HEK293 (cell line): Measurements from ENCODE around the gene SLC44A1.

Source experiments
- CTCF ChIA-PET: fragments of 350-600 bp; formaldehyde crosslinking; extraction: SDS; loops from one replicate; lab custom pipeline; 2021; ENCODE audit warnings: antibody characterized with exemption; lab: Yijun Ruan, JAX
- POLR2A ChIA-PET: fragments of 300-600 bp; formaldehyde crosslinking; extraction: SDS; loops from one replicate; lab custom pipeline; 2020; ENCODE audit warnings: antibody characterized with exemption, inconsistent platforms; lab: Yijun Ruan, JAX
- H3K27ac ChIP-seq: fragments of 200-500 bp; sonication (Bioruptor generic); 2 replicates; pipeline ENCODE4 v1.5.1; 2014; ENCODE audit warnings: low read depth, low read length, control low read depth, inconsistent platforms; ENCODE audit errors: extremely low read depth
- H3K36me3 ChIP-seq, 2 experiments: fragments of 200-500 bp in 1 of 2; sonication (Bioruptor generic) in 1 of 2; 1 replicate in 1 of 2; 2 replicates in 1 of 2; pipeline ENCODE4 v1.5.1; 2014 to 2017; ENCODE audit warnings: inconsistent platforms in 2 of 2, low read length in 2 of 2; ENCODE audit not compliant: control insufficient read depth in 2 of 2, insufficient read depth in 1 of 2
- H3K4me1 ChIP-seq: fragments of 200-500 bp; sonication (Bioruptor generic); 2 replicates; pipeline ENCODE4 v1.5.1; 2014; ENCODE audit warnings: mild to moderate bottlenecking, low read length, inconsistent platforms; ENCODE audit not compliant: control insufficient read depth, insufficient read depth
- H3K4me3 ChIP-seq: 2 replicates; pipeline ENCODE4 v1.5.1; 2011; ENCODE audit warnings: low read depth, mild to moderate bottlenecking, control low read depth, low read length, moderate library complexity
- H3K9me3 ChIP-seq: fragments of 200-500 bp; sonication (Bioruptor generic); 2 replicates; pipeline ENCODE4 v1.5.1; 2014; ENCODE audit warnings: low read depth, low read length, inconsistent platforms; ENCODE audit not compliant: control insufficient read depth, insufficient read depth
- GLIS1 ChIP-seq: fragments of 450-650 bp; formaldehyde crosslinking; IDR thresholded peaks from 2 replicates; pipeline ENCODE4 v1.5.1; 2016; ENCODE audit warnings: missing biosample characterization, missing genetic modification characterization
- RBAK ChIP-seq: fragments of 450-650 bp; formaldehyde crosslinking; IDR thresholded peaks from 2 replicates; pipeline ENCODE4 v1.5.1; 2016; ENCODE audit warnings: missing biosample characterization, missing genetic modification characterization
- SETDB1 ChIP-seq: IDR thresholded peaks from one replicate; pipeline ENCODE4 v1.6.1; 2017; ENCODE audit warnings: mild to moderate bottlenecking, low read length, moderate library complexity, mixed read lengths; ENCODE audit not compliant: insufficient read length
- SP7 ChIP-seq: fragments of 450-650 bp; formaldehyde crosslinking; IDR thresholded peaks from 2 replicates; pipeline ENCODE4 v1.5.1; 2016; ENCODE audit warnings: missing biosample characterization, missing genetic modification characterization
- WT1 ChIP-seq: fragments of 450-650 bp; formaldehyde crosslinking; IDR thresholded peaks from 2 replicates; pipeline ENCODE4 v1.5.1; 2016; ENCODE audit warnings: missing biosample characterization, missing genetic modification characterization
- YY1 ChIP-seq: fragments of 450-650 bp; formaldehyde crosslinking; IDR thresholded peaks from 2 replicates; pipeline ENCODE4 v1.5.1; 2018; ENCODE audit warnings: missing biosample characterization, missing genetic modification characterization
- ZBTB1 ChIP-seq: fragments of 450-650 bp; formaldehyde crosslinking; IDR thresholded peaks from 2 replicates; pipeline ENCODE4 v1.5.1; 2016; ENCODE audit warnings: missing biosample characterization, missing genetic modification characterization
- ZBTB6 ChIP-seq: fragments of 450-650 bp; formaldehyde crosslinking; IDR thresholded peaks from 2 replicates; pipeline ENCODE4 v1.5.1; 2017; ENCODE audit warnings: missing biosample characterization, missing genetic modification characterization
- ZFHX2 ChIP-seq: fragments of 450-650 bp; formaldehyde crosslinking; conservative IDR thresholded peaks from 2 replicates; pipeline ENCODE4 v1.5.1; 2016; ENCODE audit warnings: missing biosample characterization, missing genetic modification characterization
- ZNF112 ChIP-seq: fragments of 450-650 bp; formaldehyde crosslinking; IDR thresholded peaks from 2 replicates; pipeline ENCODE4 v1.5.0; 2017; ENCODE audit warnings: missing biosample characterization, missing genetic modification characterization
- ZNF146 ChIP-seq: fragments of 450-650 bp; formaldehyde crosslinking; IDR thresholded peaks from 2 replicates; pipeline ENCODE4 v1.5.1; 2016; ENCODE audit warnings: missing biosample characterization, missing genetic modification characterization
- ZNF221 ChIP-seq: fragments of 450-650 bp; formaldehyde crosslinking; IDR thresholded peaks from 2 replicates; pipeline ENCODE4 v1.5.1; 2017; ENCODE audit warnings: missing biosample characterization, missing genetic modification characterization, borderline replicate concordance
- ZNF302 ChIP-seq: fragments of 450-650 bp; formaldehyde crosslinking; IDR thresholded peaks from 2 replicates; pipeline ENCODE4 v1.5.1; 2016; ENCODE audit warnings: missing biosample characterization, missing genetic modification characterization, low read depth
- ZNF335 ChIP-seq: fragments of 450-650 bp; formaldehyde crosslinking; conservative IDR thresholded peaks from 2 replicates; pipeline ENCODE4 v1.5.1; 2016; ENCODE audit warnings: missing biosample characterization, missing genetic modification characterization
- ZNF404 ChIP-seq: fragments of 450-650 bp; formaldehyde crosslinking; IDR thresholded peaks from 2 replicates; pipeline ENCODE4 v1.5.1; 2017; ENCODE audit warnings: missing biosample characterization, missing genetic modification characterization
- ZNF658 ChIP-seq: fragments of 450-650 bp; formaldehyde crosslinking; IDR thresholded peaks from 2 replicates; pipeline ENCODE4; 2016; ENCODE audit warnings: missing biosample characterization, missing genetic modification characterization
- ZSCAN18 ChIP-seq: fragments of 450-650 bp; formaldehyde crosslinking; IDR thresholded peaks from 2 replicates; pipeline ENCODE4 v1.5.1; 2016; ENCODE audit warnings: missing biosample characterization, missing genetic modification characterization

SLC44A1 gene

GRCh38 chr9:105458404-105458803, 214.0 kb downstream of the SLC44A1 start:
- Histone ChIP-seq H3K36me3 (peaks cover 0 to 11% of the 10 kb centered on the region in 2 experiments; a peak in 1 of 3 replicates), H3K4me1 (no peaks in the 10 kb centered on the region), H3K27ac (no peak overlapping the region), H3K4me3 (no peak overlapping the region), H3K9me3 (no peaks in the 10 kb centered on the region)
- no peak for TF ChIP-seq WT1 (tag by site-specific recombination)
- TF ChIP-seq SP7 (tag by site-specific recombination), result no peak
- TF ChIP-seq SETDB1, result peak; percentile 82
- POLR2A ChIA-PET, result no interaction called here
- CTCF ChIA-PET, result no interaction called here

- no peak overlapping the region for H3K27ac ChIP-seq
- CTCF ChIA-PET, result interaction anchor here (0.5 kb wide), 1 partner anchor 13 kb away, joined by 3 read pairs; no protein-coding TSS in a partner anchor
Observed at GRCh38 chr9:105459336-105459735, 214.9 kb downstream of the SLC44A1 start.

GRCh38 chr9:105466898-105467455, 222.5 kb downstream of the SLC44A1 start:
- CTCF ChIA-PET, result interaction anchor here (1.1 kb wide), 1 partner anchor 33 kb away, joined by 3 read pairs; no protein-coding TSS in a partner anchor
- H3K4me1 ChIP-seq, result no peaks in the 10 kb centered on the region
- no peaks in the 10 kb centered on the region for H3K9me3 ChIP-seq
- no peak overlapping the region for H3K27ac ChIP-seq
- TF ChIP-seq ZNF302 (no peak), ZBTB1 (no peak)
- TF ChIP-seq, all 188 proteins: peak for 0
- POLR2A ChIA-PET, result no interaction called here
- Histone ChIP-seq H3K4me3 (no peak overlapping the region), H3K36me3 (peaks cover 4 to 32% of the 10 kb centered on the region in 2 experiments)

More at GRCh38 chr9:105459336-105459735, 214.9 kb downstream of the SLC44A1 start:
- POLR2A ChIA-PET, result interaction anchor here (0.6 kb wide), 1 partner anchor 24 kb away, joined by 3 read pairs; no protein-coding TSS in a partner anchor
- Histone ChIP-seq H3K4me1 (no peaks in the 10 kb centered on the region), H3K36me3 (peaks cover 0 to 13% of the 10 kb centered on the region in 2 experiments; a peak in 2 of 3 replicates), H3K9me3 (no peaks in the 10 kb centered on the region), H3K4me3 (no peak overlapping the region)
- TF ChIP-seq ZNF112 (no peak), RBAK (tag by site-specific recombination) (no peak), GLIS1 (no peak), ZNF404 (tag by site-specific recombination) (no peak), ZNF221 (no peak), ZBTB6 (tag by site-specific recombination) (no peak), ZFHX2 (no peak), SP7 (tag by site-specific recombination) (no peak)

- Histone ChIP-seq H3K36me3 (peaks cover 4 to 35% of the 10 kb centered on the region in 2 experiments), H3K4me3 (no peak overlapping the region), H3K9me3 (no peaks in the 10 kb centered on the region), H3K4me1 (no peaks in the 10 kb centered on the region), H3K27ac (no peak overlapping the region)
- TF ChIP-seq ZNF146 (tag by site-specific recombination), result peak; percentile 73
- TF ChIP-seq ZNF335 (tag by site-specific recombination), result no peak
- no peak for TF ChIP-seq ZSCAN18
- TF ChIP-seq YY1, result no peak
- no peak for TF ChIP-seq ZNF658 (tag by site-specific recombination)
- POLR2A ChIA-PET, result no interaction called here
- CTCF ChIA-PET, result no interaction called here
Observed at GRCh38 chr9:105468875-105469274, 224.4 kb downstream of the SLC44A1 start.
